ENCODE results near the gene THBS4. TPM values are rescaled to one million over a fixed set of nuclear protein-coding genes. Genes with fewer than 3 reads are reported as not detected.

THBS4 gene
- total RNA-seq, 2 experiments from 2014 or later: 0.29 to 1.1 TPM

DNA sequence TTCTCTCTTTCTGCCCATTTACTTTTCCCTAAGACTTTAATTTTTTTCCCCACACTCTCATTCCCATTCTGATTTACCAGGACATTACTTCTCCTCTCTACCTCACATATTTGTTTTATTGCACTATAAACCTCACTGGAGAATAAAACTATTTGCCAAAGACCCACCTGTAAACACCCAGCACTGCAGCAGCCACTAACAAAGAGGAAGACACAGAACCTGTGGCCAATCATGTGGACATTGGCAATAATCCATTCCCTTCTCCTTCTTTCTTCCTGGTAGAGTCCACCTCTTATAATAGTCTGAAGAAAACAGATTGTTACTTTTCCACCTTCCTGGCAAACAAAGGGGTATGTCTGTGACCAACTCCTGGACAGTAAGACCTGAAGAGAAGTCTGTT is 8.3 kb upstream of the THBS4 start:
- Mint-ChIP-seq H3K27me3 (ENCODE audit: low read depth) (peaks cover 3% of the 10 kb centered on the region), H3K36me3 (ENCODE audit: low read depth) (no peaks in the 10 kb centered on the region), H3K4me1 (ENCODE audit: low read depth) (peaks cover 6% of the 10 kb centered on the region), H3K4me3 (no peak overlapping the region), H3K27ac (no peak overlapping the region), H3K9me3 (no peaks in the 10 kb centered on the region)
- DNase-seq: no peak
- intact Hi-C loops (cut with micrococcal nuclease): no loop called here
- CTCF ChIA-PET: interaction anchor here (0.7 kb wide), 1 partner anchor 25 kb away, joined by 3 read pairs; no protein-coding TSS in a partner anchor

DNA sequence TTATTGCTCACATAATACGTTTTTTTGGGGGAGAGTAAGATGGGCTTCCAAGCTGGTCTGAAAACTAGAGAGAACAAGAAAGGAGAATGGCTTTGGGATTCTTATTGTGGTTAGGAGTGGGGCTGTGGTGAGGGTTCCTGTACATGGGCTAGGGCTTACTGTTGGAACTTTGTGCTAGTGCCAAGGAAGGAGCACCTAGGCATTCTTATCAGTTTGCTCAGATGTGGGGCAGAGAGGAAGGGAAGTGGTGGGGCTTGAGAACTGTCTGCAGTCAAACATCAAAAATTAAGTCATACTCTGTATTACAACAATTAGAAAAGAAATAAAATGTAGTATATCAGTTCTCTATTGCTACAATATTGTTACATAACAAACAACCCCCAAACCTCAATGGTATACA is 4.0 kb upstream of the THBS4 start:
- intact Hi-C loops (cut with micrococcal nuclease): no loop called here
- CTCF ChIA-PET: interaction anchor here (0.6 kb wide), 1 partner anchor 540 kb away, joined by 3 read pairs; no protein-coding TSS in a partner anchor
- H3K27me3 Mint-ChIP-seq (ENCODE audit: low read depth): peaks cover 30% of the 10 kb centered on the region
- no peaks in the 10 kb centered on the region for H3K36me3 Mint-ChIP-seq (ENCODE audit: low read depth)
- DNase-seq: no peak
- H3K4me1 Mint-ChIP-seq (ENCODE audit: low read depth): peaks cover 31% of the 10 kb centered on the region
- H3K4me3 Mint-ChIP-seq: no peak overlapping the region
- H3K27ac Mint-ChIP-seq: no peak overlapping the region
- no peaks in the 10 kb centered on the region for H3K9me3 Mint-ChIP-seq

DNA sequence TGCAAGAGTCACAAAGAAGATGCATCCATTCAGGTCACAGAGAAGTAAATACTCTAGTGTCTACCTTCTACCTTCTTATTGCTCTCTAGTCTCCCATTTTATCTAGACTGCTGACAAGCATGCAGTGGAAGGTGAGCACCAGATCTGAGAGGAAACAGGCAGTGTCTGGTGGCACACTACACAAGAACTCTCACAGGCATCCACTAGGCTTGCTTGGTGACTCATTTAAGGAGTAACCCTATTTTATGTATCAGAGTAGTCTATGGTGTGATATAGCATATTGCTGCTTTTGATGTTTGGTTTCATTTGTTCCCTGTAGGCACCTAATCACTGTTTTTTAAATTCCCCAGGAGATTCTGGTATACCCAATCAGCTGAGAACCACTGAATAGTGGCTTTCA is 1.6 kb upstream of the THBS4 start:
- Mint-ChIP-seq H3K4me1 (ENCODE audit: low read depth) (peaks cover 37% of the 10 kb centered on the region), H3K9me3 (no peaks in the 10 kb centered on the region), H3K4me3 (no peak overlapping the region), H3K27ac (no peak overlapping the region), H3K27me3 (ENCODE audit: low read depth) (peaks cover 40% of the 10 kb centered on the region), H3K36me3 (ENCODE audit: low read depth) (no peaks in the 10 kb centered on the region)
- CTCF ChIA-PET: interaction anchor here (1.0 kb wide), 1 partner anchor 43 kb away, joined by 4 read pairs; no protein-coding TSS in a partner anchor
- DNase-seq: peak; percentile 64
- intact Hi-C loops (cut with micrococcal nuclease): loop anchor here (1.0 kb wide), 2 partner anchors 43 to 70 kb away; no protein-coding TSS in a partner anchor

DNA sequence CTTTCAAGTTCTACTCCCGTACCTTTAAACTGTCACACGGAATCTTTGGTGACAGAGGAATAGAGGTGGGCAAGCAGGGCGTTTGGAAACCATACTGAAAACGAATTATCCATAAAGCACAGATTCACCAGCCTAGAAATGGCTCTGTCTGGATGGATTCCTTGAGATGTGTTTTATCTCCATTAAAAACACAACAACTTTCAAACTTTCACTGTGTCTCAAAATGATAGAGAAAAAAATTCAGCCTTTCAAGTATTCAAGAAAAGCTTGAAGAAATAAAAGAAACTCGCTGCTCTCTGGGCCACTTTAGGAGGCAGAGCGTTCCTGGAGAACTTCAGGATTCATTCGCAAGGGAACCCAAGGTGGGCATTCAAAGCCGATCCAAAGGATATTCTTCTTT is 589 bp upstream of the THBS4 start:
- H3K36me3 Mint-ChIP-seq (ENCODE audit: low read depth): no peaks in the 10 kb centered on the region
- intact Hi-C loops (cut with micrococcal nuclease): no loop called here
- H3K4me1 Mint-ChIP-seq (ENCODE audit: low read depth): peaks cover 37% of the 10 kb centered on the region
- H3K4me3 Mint-ChIP-seq: peak overlapping the region; percentile 64
- CTCF ChIA-PET: interaction anchor here (0.6 to 1.0 kb wide), 2 partner anchors 44 to 50 kb away, joined by 3 to 4 read pairs; no protein-coding TSS in a partner anchor
- H3K27me3 Mint-ChIP-seq (ENCODE audit: low read depth): peaks cover 40% of the 10 kb centered on the region
- no peak overlapping the region for H3K27ac Mint-ChIP-seq
- H3K9me3 Mint-ChIP-seq: no peaks in the 10 kb centered on the region
- DNase-seq: no peak

DNA sequence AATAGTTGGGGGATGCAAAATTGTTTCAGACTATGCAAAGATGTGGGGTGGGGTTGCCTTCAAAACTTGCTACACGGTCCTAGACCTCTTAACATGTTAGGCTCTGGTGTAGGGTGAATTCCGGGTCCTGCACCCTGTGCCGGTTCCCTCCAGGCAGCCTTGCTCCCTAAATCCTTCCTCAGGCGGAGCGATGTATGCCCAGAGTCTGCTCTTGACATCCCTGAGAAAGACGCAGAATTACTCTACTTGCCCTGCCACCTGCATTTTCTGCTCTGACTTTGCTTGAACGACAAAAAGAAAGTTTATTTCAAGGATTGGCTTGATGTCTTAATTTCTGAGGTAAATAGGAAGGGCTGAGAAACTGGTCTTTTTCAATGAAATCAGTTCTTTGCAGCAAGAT is 691 bp downstream of the THBS4 start:
- Mint-ChIP-seq H3K4me3 (peak overlapping the region; percentile 33), H3K36me3 (ENCODE audit: low read depth) (no peaks in the 10 kb centered on the region), H3K9me3 (no peaks in the 10 kb centered on the region), H3K27me3 (ENCODE audit: low read depth) (peaks cover 50% of the 10 kb centered on the region), H3K4me1 (ENCODE audit: low read depth) (peaks cover 37% of the 10 kb centered on the region), H3K27ac (no peak overlapping the region)
- CTCF ChIA-PET: interaction anchor here (1.1 kb wide), 1 partner anchor 48 kb away, joined by 3 read pairs; no protein-coding TSS in a partner anchor
- DNase-seq: no peak
- intact Hi-C loops (cut with micrococcal nuclease): loop anchor here (2.0 kb wide), 2 partner anchors 21 to 475 kb away; no protein-coding TSS in a partner anchor

DNA sequence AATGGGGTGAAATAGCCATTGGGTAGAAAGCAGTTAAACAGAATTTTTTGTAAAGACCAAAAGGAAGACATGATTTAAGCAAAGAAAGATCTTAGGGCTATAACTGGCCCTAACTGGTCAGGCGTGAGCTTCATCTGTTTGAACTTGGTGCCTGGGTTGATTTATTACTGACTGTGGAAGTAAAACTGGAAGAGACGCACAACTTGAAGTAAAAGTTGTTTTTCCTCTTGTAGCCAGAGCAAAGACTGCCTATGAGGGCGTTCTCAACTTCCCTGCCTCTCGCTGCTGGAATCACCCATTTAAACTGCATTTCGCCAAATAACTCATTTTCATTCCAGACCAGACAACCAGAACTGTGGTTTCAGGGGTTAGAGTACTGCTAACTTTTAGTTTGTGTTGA is 1.5 kb downstream of the THBS4 start:
- CTCF ChIA-PET: interaction anchor here (1.1 kb wide), 1 partner anchor 47 kb away, joined by 3 read pairs; no protein-coding TSS in a partner anchor

DNA sequence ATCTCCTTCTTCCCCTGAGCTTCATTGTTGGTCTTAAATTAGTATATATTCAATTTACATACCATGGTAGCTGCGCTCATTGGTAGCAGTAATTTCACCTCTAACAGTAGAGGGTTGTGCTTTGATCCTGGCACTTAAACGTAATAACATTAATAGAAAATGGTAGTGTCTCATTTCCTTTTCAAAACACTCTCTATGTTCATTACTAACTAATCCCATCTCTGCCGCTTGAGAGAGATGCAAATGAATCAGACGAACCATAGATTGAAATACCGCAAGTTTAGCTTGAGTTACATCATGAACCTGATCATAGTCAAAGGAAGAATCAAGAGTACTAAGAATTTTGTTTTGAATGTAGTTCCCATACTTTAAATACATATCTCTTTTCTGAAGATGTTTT is 2.2 kb downstream of the THBS4 start:
- Mint-ChIP-seq H3K27ac (no peak overlapping the region), H3K4me1 (ENCODE audit: low read depth) (peaks cover 31% of the 10 kb centered on the region), H3K4me3 (no peak overlapping the region), H3K36me3 (ENCODE audit: low read depth) (no peaks in the 10 kb centered on the region), H3K27me3 (ENCODE audit: low read depth) (peaks cover 56% of the 10 kb centered on the region), H3K9me3 (no peaks in the 10 kb centered on the region)
- intact Hi-C loops (cut with micrococcal nuclease): loop anchor here (1.0 to 2.0 kb wide), 4 partner anchors 19 to 477 kb away; no protein-coding TSS in a partner anchor
- CTCF ChIA-PET: no interaction called here
- DNase-seq: no peak

More for the DNA sequence above, 1.5 kb downstream of the THBS4 start:
- Mint-ChIP-seq H3K27ac (no peak overlapping the region), H3K27me3 (ENCODE audit: low read depth) (peaks cover 54% of the 10 kb centered on the region), H3K36me3 (ENCODE audit: low read depth) (no peaks in the 10 kb centered on the region), H3K4me1 (ENCODE audit: low read depth) (peaks cover 31% of the 10 kb centered on the region), H3K9me3 (no peaks in the 10 kb centered on the region), H3K4me3 (no peak overlapping the region)
- no peak for DNase-seq
- intact Hi-C loops (cut with micrococcal nuclease): loop anchor here (1.0 to 2.0 kb wide), 4 partner anchors 20 to 476 kb away; no protein-coding TSS in a partner anchor

DNA sequence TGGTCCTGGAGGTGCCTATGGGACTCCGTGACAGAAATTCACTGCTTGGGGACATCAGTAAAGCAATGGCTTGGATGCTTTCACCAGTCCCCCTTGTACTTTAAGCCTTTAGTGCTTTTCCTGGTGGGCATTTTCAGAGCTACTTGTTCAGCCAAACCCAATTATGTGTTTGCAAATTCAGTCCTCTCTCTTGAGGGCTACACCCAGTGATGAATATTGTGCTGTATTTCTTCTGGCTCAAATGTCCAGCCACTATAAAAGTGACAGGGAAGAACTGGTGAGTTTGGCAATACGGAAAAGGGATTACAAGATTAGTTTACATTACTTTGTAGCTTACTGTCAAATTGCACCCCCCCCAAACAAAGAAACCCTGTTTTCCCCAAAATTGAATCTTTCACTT is 4.5 kb downstream of the THBS4 start:
- intact Hi-C loops (cut with micrococcal nuclease): no loop called here
- DNase-seq: no peak
- H3K36me3 Mint-ChIP-seq (ENCODE audit: low read depth): no peaks in the 10 kb centered on the region
- H3K27me3 Mint-ChIP-seq (ENCODE audit: low read depth): peaks cover 55% of the 10 kb centered on the region
- H3K9me3 Mint-ChIP-seq: no peaks in the 10 kb centered on the region
- no peak overlapping the region for H3K27ac Mint-ChIP-seq
- H3K4me3 Mint-ChIP-seq: no peak overlapping the region
- CTCF ChIA-PET: no interaction called here
- H3K4me1 Mint-ChIP-seq (ENCODE audit: low read depth): peaks cover 17% of the 10 kb centered on the region

DNA sequence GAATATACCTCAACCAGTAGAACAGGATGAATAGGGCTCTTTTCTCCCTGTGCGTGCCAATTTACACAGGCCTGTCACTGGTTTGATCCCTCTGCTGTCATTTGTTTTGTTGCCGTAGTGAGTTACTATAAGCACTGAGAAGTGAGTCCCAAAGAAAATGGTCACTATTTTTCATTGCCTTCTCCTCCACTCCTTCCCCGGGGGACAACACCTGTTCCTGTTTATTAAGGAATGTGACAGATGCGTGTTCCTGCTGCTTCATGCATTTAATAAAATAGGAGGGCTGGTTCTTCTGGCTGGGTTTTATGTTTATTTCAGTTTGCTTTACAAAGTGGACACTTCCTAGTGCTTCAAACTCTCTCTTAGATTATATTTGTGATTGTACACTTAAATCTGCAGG is 6.4 kb downstream of the THBS4 start:
- no peak overlapping the region for H3K4me3 Mint-ChIP-seq
- CTCF ChIA-PET: no interaction called here
- H3K9me3 Mint-ChIP-seq: no peaks in the 10 kb centered on the region
- H3K27ac Mint-ChIP-seq: no peak overlapping the region
- intact Hi-C loops (cut with micrococcal nuclease): no loop called here
- no peak for DNase-seq
- H3K4me1 Mint-ChIP-seq (ENCODE audit: low read depth): peaks cover 6% of the 10 kb centered on the region
- no peaks in the 10 kb centered on the region for H3K36me3 Mint-ChIP-seq (ENCODE audit: low read depth)
- H3K27me3 Mint-ChIP-seq (ENCODE audit: low read depth): peaks cover 46% of the 10 kb centered on the region

DNA sequence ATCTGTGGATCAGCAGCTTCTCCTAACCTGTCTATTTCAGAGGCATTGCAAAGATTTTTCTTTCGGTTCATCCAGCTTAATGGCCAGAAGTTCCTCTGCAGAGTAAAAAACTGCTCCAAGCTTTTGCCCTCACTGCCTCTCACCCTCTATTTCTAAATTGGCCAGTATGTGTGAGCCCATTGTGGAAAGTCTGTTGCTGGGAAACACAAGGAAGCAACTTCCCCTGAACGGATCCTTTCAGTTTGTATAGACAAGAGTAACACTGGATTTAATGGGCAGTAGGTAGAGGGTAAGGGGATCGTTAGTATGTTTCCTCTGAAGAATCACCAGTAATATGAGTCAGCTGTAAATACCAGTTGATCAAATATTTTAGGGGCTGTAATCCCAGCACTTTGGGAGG is 7.2 kb downstream of the THBS4 start:
- intact Hi-C loops (cut with micrococcal nuclease): no loop called here
- H3K36me3 Mint-ChIP-seq (ENCODE audit: low read depth): no peaks in the 10 kb centered on the region
- H3K4me1 Mint-ChIP-seq (ENCODE audit: low read depth): peaks cover 5% of the 10 kb centered on the region
- peaks cover 44% of the 10 kb centered on the region for H3K27me3 Mint-ChIP-seq (ENCODE audit: low read depth)
- DNase-seq: no peak
- no peaks in the 10 kb centered on the region for H3K9me3 Mint-ChIP-seq
- H3K27ac Mint-ChIP-seq: no peak overlapping the region
- CTCF ChIA-PET: interaction anchor here (0.8 kb wide), 1 partner anchor 232 kb away, joined by 4 read pairs; no protein-coding TSS in a partner anchor
- H3K4me3 Mint-ChIP-seq: no peak overlapping the region

DNA sequence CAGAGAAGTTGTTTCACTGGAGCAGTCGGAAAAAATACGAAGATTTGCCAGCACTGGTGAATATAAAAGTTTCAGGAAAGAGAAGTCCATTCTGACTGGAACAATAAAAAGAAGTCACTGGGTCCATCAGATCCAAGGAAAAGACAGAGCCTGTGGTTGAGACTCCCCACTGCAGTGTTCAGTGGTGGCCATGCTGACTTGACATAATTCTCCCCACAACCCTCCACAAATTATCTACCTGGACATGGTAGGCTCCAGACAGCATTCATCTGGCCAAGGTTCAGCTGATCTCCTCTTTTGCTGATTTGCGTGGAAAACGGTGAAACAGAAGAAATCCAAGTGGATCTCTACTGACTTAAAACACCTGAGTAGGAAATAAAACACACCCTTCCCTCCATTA is 8.0 kb downstream of the THBS4 start:
- no peaks in the 10 kb centered on the region for H3K36me3 Mint-ChIP-seq (ENCODE audit: low read depth)
- H3K27ac Mint-ChIP-seq: no peak overlapping the region
- no peaks in the 10 kb centered on the region for H3K4me1 Mint-ChIP-seq (ENCODE audit: low read depth)
- CTCF ChIA-PET: interaction anchor here (1.2 kb wide), 1 partner anchor 164 kb away, joined by 4 read pairs; no protein-coding TSS in a partner anchor
- H3K4me3 Mint-ChIP-seq: no peak overlapping the region
- no peak for DNase-seq
- H3K9me3 Mint-ChIP-seq: no peaks in the 10 kb centered on the region
- peaks cover 40% of the 10 kb centered on the region for H3K27me3 Mint-ChIP-seq (ENCODE audit: low read depth)
- intact Hi-C loops (cut with micrococcal nuclease): no loop called here

DNA sequence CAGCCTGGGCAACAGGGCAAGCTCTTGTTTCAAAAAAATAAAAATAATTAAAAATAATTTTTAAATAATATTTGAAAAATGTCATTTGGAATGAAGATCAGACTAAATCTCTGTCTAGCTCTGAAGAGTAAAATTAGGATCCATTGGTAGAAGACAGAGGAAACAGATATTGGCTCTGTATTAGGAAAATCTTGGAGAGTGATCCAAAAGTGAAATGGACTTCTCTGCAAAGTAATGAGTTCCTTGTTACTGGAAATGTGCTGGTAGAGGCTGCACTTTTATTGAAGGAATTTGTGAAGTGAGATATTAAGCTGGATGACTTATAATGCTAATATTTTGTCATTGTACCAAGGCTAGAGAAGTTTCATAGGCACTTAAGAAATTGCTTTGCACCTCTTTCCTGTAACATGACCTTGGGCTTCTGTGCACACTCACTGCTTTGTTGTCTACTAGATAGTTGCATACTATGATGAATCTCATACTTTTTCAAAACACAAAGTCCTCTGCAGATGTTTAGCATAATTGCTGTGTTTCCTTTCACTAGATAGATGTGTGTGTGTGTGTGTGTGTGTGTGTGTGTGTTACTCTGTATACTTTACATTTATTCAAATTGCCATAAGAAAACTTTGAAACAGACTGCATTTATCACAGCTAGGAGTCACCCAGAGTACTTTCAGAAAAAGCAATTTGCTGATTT is 13.1 kb downstream of the THBS4 start:
- intact Hi-C loops (cut with micrococcal nuclease): no loop called here
- H3K27me3 Mint-ChIP-seq (ENCODE audit: low read depth): peaks cover 15% of the 10 kb centered on the region
- CTCF ChIA-PET: interaction anchor here (0.6 kb wide), 2 partner anchors 67 to 464 kb away, joined by 3 read pairs; no protein-coding TSS in a partner anchor
- DNase-seq: no peak
- no peaks in the 10 kb centered on the region for H3K36me3 Mint-ChIP-seq (ENCODE audit: low read depth)
- no peaks in the 10 kb centered on the region for H3K9me3 Mint-ChIP-seq
- H3K4me1 Mint-ChIP-seq (ENCODE audit: low read depth): no peaks in the 10 kb centered on the region
- H3K27ac Mint-ChIP-seq: no peak overlapping the region
- no peak overlapping the region for H3K4me3 Mint-ChIP-seq

DNA sequence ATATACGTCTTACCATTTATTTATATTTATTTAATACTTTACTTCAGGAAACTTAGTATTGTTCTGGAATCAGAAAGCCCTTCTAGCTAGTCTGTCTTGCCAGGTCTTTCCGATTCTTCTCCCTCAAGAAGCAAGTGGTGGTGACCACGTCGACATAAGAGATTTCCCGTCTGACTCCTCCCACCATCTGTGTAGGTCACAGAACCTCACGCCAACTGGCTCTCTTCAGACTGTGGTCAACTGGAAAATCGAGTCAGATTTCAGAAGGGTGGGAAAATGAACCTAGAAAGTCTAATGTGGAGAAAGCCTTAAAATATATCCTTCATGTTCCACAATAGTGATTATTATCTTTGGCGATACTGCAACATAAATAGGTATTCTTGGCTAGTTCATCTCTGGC is 17.3 kb downstream of the THBS4 start:
- CTCF ChIA-PET: no interaction called here
- H3K9me3 Mint-ChIP-seq: no peaks in the 10 kb centered on the region
- H3K27ac Mint-ChIP-seq: no peak overlapping the region
- H3K36me3 Mint-ChIP-seq (ENCODE audit: low read depth): no peaks in the 10 kb centered on the region
- H3K4me3 Mint-ChIP-seq: no peak overlapping the region
- DNase-seq: no peak
- H3K4me1 Mint-ChIP-seq (ENCODE audit: low read depth): peaks cover 2% of the 10 kb centered on the region
- intact Hi-C loops (cut with micrococcal nuclease): no loop called here
- peaks cover 3% of the 10 kb centered on the region for H3K27me3 Mint-ChIP-seq (ENCODE audit: low read depth)
